ENCODE results near the gene ZNF581.

DNA sequence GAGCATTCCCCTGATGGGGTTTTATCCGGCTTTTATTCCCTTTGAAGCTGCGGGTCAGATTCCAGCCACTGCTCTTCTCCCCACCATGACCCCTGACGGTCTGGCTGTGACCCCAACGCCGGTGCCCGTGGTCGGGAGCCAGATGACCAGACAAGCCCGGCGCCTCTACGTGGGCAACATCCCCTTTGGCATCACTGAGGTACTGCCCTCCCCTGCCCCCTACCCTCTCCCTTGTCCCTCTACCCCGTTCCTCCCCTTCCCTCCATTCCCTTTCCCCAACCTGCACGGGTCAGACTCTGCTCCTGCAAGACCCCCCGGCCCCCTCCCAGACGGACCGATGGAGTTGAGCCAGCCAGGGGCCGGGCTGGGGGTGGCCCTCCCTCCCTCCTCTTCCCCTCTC, 17.5 kb downstream of the ZNF581 start:
- TF ChIP-seq JUND (IDR thresholded peaks at IDR 0.05) (no peak), SIN3A (IDR thresholded peaks at IDR 0.05; ENCODE audit: borderline replicate concordance, low read depth, low read length) (no peak), POLR2AphosphoS5 (IDR thresholded peaks at IDR 0.05; ENCODE audit: low read depth, low read length) (no peak), RFX5 (IDR thresholded peaks at IDR 0.05; ENCODE audit: low read length) (no peak)

All from SK-N-SH (cell line).